GM12878 (cell line): ENCODE measurements around the gene FADS1. TPM values are rescaled to one million over a fixed set of nuclear protein-coding genes. Genes with fewer than 3 reads are reported as not detected.

Source experiments
- ATAC-seq: fragments of 200-7000 bp; cut with Tn5 transposase; 3 replicates; pipeline ENCODE4 v1.9.1; 2020; ENCODE audit warnings: mild to moderate bottlenecking, moderate library complexity
- BruUV-seq: library from RNA; stranded (reverse); fragments of 400-500 nt; replicated peaks from 2 replicates; lab custom pipeline; 2021; lab: Mats Ljungman, UMichigan
- CTCF ChIA-PET: fragments of 300-600 bp; sonication (Branson Sonifier 250); formaldehyde crosslinking; extraction: SDS; loops from one replicate; lab custom pipeline; 2021; ENCODE audit warnings: inconsistent platforms; lab: Yijun Ruan, JAX
- POLR2A ChIA-PET: fragments of 350-600 bp; formaldehyde crosslinking; extraction: SDS; loops from one replicate; lab custom pipeline; 2021; ENCODE audit warnings: inconsistent platforms; lab: Charles Lee
- RAD21 ChIA-PET: fragments of 300-600 bp; sonication (Branson Sonifier 250); formaldehyde crosslinking; loops from one replicate; lab custom pipeline; 2023; ENCODE audit warnings: antibody characterized with exemption; ENCODE audit not compliant: unreplicated experiment; lab: Charles Lee
- SMC1A ChIA-PET: fragments of 300-600 bp; sonication (Branson Sonifier 250); formaldehyde crosslinking; loops from one replicate; lab custom pipeline; 2023; ENCODE audit not compliant: unreplicated experiment, uncharacterized antibody; lab: Charles Lee
- DNase-seq: peaks from one replicate; pipeline ENCODE4 v3.0.0-alpha.2; 2011; ENCODE audit warnings: low read depth, low spot score
- FAIRE-seq: peaks from 3 replicates; lab custom pipeline; 2011; peaks lifted over from hg19 to GRCh38; lab: Jason Lieb, UNC
- H2AFZ ChIP-seq: 2 replicates; pipeline ENCODE4 v1.6.0; 2011; ENCODE audit warnings: low read depth, low read length, control low read depth; ENCODE audit not compliant: control insufficient read depth
- H3K27ac ChIP-seq: 2 replicates; pipeline ENCODE4 v1.5.1; 2011; ENCODE audit warnings: control low read depth; ENCODE audit not compliant: control insufficient read depth, insufficient read depth
- H3K27me3 ChIP-seq, 2 experiments: replicated peaks in 1 of 2; 2 replicates each; pipeline versions ENCODE4 v1.6.0 to v1.6.1; 2011; ENCODE audit warnings: low read length in 1 of 2; ENCODE audit not compliant: control insufficient read depth in 2 of 2, insufficient read depth in 2 of 2
- H3K36me3 ChIP-seq, 2 experiments: 2 replicates each; pipeline ENCODE4 v1.5.1; 2011; ENCODE audit warnings: low read length in 1 of 2; ENCODE audit not compliant: control insufficient read depth in 2 of 2, insufficient read depth in 2 of 2
- H3K4me1 ChIP-seq: 2 replicates; pipeline ENCODE4 v1.6.1; 2011; ENCODE audit warnings: mild to moderate bottlenecking, low read length, moderate library complexity, mixed read lengths; ENCODE audit not compliant: control insufficient read depth, insufficient read depth
- H3K4me2 ChIP-seq: 2 replicates; pipeline ENCODE4 v1.6.0; 2011; ENCODE audit warnings: control low read depth; ENCODE audit not compliant: control insufficient read depth, insufficient read depth
- H3K4me3 ChIP-seq: fragments of 200-600 bp; sonication (generic); 2 replicates; pipeline ENCODE4 v1.5.1; 2016
- H3K79me2 ChIP-seq: 2 replicates; pipeline ENCODE4 v1.6.0; 2011; ENCODE audit warnings: low read length; ENCODE audit not compliant: control insufficient read depth, insufficient read depth
- H3K9ac ChIP-seq: 2 replicates; pipeline ENCODE4 v1.8.0; 2011; ENCODE audit warnings: low read length, control low read depth, mixed read lengths; ENCODE audit not compliant: control insufficient read depth, insufficient read depth
- H3K9me3 ChIP-seq: replicated peaks from 3 replicates; pipeline ENCODE4 v1.5.1; 2011; ENCODE audit warnings: mild to moderate bottlenecking, low read length; ENCODE audit not compliant: control insufficient read depth, insufficient read depth
- H4K20me1 ChIP-seq: 2 replicates; pipeline ENCODE4 v1.6.0; 2011; ENCODE audit not compliant: control insufficient read depth, insufficient read depth
- BCL3 ChIP-seq: IDR thresholded peaks from 2 replicates; pipeline ENCODE4 v1.6.1; 2011; ENCODE audit warnings: borderline replicate concordance, low read depth, mild to moderate bottlenecking, moderate library complexity, low read length; ENCODE audit not compliant: insufficient read depth, poor library complexity, severe bottlenecking
- CREB1 ChIP-seq: IDR thresholded peaks from 2 replicates; pipeline ENCODE4 v1.6.1; 2012; ENCODE audit warnings: low read depth, mild to moderate bottlenecking, inconsistent platforms
- E4F1 ChIP-seq: fragments of 450-650 bp; IDR thresholded peaks from 2 replicates; pipeline ENCODE4 v1.6.1; 2018; ENCODE audit warnings: borderline replicate concordance, mild to moderate bottlenecking; ENCODE audit not compliant: partially characterized antibody
- HDAC2 ChIP-seq: fragments of 200-600 bp; sonication (generic); IDR thresholded peaks from 2 replicates; pipeline ENCODE4 v1.6.1; 2017
- NR2C2 ChIP-seq: IDR thresholded peaks from 2 replicates; pipeline ENCODE4 v1.6.1; 2011; ENCODE audit warnings: borderline replicate concordance, low read depth; ENCODE audit not compliant: control insufficient read depth, insufficient read length
- RB1 ChIP-seq: fragments of 450-650 bp; formaldehyde crosslinking; IDR thresholded peaks from 2 replicates; pipeline ENCODE4 v1.6.1; 2017; ENCODE audit warnings: mild to moderate bottlenecking, borderline replicate concordance
- SUZ12 ChIP-seq: fragments of 200-600 bp; sonication (generic); IDR thresholded peaks from one replicate; pipeline ENCODE4 v1.6.1; 2018; ENCODE audit warnings: antibody characterized with exemption, mild to moderate bottlenecking; ENCODE audit not compliant: unreplicated experiment
- TAF1 ChIP-seq: IDR thresholded peaks from 2 replicates; pipeline ENCODE4 v1.6.1; 2011; ENCODE audit warnings: mild to moderate bottlenecking, low read depth, low read length, borderline replicate concordance
- YBX1 ChIP-seq: fragments of 450-650 bp; IDR thresholded peaks from 2 replicates; pipeline ENCODE4 v1.6.1; 2016; ENCODE audit warnings: antibody characterized with exemption
- ZBTB33 ChIP-seq: fragments of 450-650 bp; IDR thresholded peaks from 2 replicates; pipeline ENCODE4 v1.6.1; 2017; ENCODE audit warnings: mild to moderate bottlenecking
- ZBTB4 ChIP-seq: fragments of 450-650 bp; formaldehyde crosslinking; IDR thresholded peaks from 2 replicates; pipeline ENCODE4 v1.4.0; 2022; ENCODE audit warnings: mild to moderate bottlenecking, moderate library complexity
- WGBS: methylation state at CpG from one replicate; pipeline ENCODE4 v1.1.6; 2016; ENCODE audit warnings: low lambda C conversion rate; ENCODE audit not compliant: insufficient replicate concordance, insufficient coverage; ENCODE audit errors: missing lambda C conversion rate; 5-methylcytosine and 5-hydroxymethylcytosine counted together
- in situ Hi-C: fragments of 300-500 bp; cut with MboI; formaldehyde crosslinking; loops from 9 replicates; pipeline ENCODE4 v1.14.3; 2018; ENCODE audit warnings: mixed read lengths
- intact Hi-C: fragments of 100-400 bp; cut with micrococcal nuclease; formaldehyde crosslinking; loops from one replicate; pipeline ENCODE4 v1.14.2; 2022; ENCODE audit not compliant: unreplicated experiment
- polyA plus RNA-seq, 11 experiments: library from polyadenylated mRNA; depleted of rRNA in 4 of 11; unstranded in 6 of 11; stranded (reverse) in 5 of 11; fragments of >200 nt; fragmentation: Nextera tagmentation in 4 of 11; fragmentation: Illumina TruSeq in 1 of 11; extraction: Ambion mirVana in 4 of 11; extraction: Trizol in 1 of 11; gene quantifications; 1 replicate in 1 of 11; 2 replicates in 10 of 11; pipeline versions ENCODE4 v1.2.1 to v1.2.3, GENCODE V29; 2011 to 2016; ENCODE audit warnings: inconsistent platforms in 2 of 11, missing spikeins in 2 of 11, low read depth in 1 of 11
- total RNA-seq, 4 experiments: library from RNA; depleted of rRNA in 3 of 4; stranded (reverse); fragments of >200 nt in 3 of 4; fragmentation: Illumina TruSeq in 1 of 4; extraction: Trizol in 1 of 4; gene quantifications; 2 replicates each; pipeline versions ENCODE4 v1.2.1 to v1.2.3, GENCODE V29; 2013 to 2021

The FADS1 gene
- total and polyA plus RNA-seq, 10 of the 15 experiments (the other 5 are each of a cell fraction or from before 2014, with no cell fraction given), result 8.8 to 73.9 (median 39.0) TPM

GRCh38 chr11:61762223-61762615, 54.6 kb downstream of the FADS1 start (continued):
- TF ChIP-seq BCL3, result no peak

- H3K36me3 ChIP-seq, result no peaks in the 10 kb centered on the region
- ATAC-seq (no peak), FAIRE-seq (no peak), DNase-seq (no peak)
- H3K4me3 ChIP-seq, result no peak overlapping the region
- intact Hi-C loops, result no loop called here
- H3K27me3 ChIP-seq, result no peaks in the 10 kb centered on the region
- no peak overlapping the region for H2AFZ ChIP-seq
- no peaks in the 10 kb centered on the region for H3K9me3 ChIP-seq
- BruUV-seq, result no TSS peak
- H3K4me2 ChIP-seq, result no peak overlapping the region
- no peaks in the 10 kb centered on the region for H4K20me1 ChIP-seq
- WGBS, result 43% methylated on average over 11 of the region's 11 CpGs
- H3K4me1 ChIP-seq, result peaks cover 7% of the 10 kb centered on the region
- ChIA-PET RAD21 (interaction anchor here (1.0 kb wide), 1 partner anchor 36 kb away, joined by 3 read pairs; no protein-coding TSS in a partner anchor), SMC1A (interaction anchor here (2.0 kb wide), 1 partner anchor 12 kb away, joined by 4 read pairs; no protein-coding TSS in a partner anchor), CTCF (interaction anchor here (1.1 kb wide), 1 partner anchor 14 kb away, joined by 4 read pairs; no protein-coding TSS in a partner anchor), POLR2A (no interaction called here)
- in situ Hi-C loops, result no loop called here
- H3K27ac ChIP-seq, result no peak overlapping the region
- no peak overlapping the region for H3K9ac ChIP-seq
- H3K79me2 ChIP-seq, result no peaks in the 10 kb centered on the region
- TF ChIP-seq TAF1 (no peak), RB1 (no peak), NR2C2 (no peak), SUZ12 (no peak), ZBTB33 (no peak), E4F1 (no peak), YBX1 (no peak), HDAC2 (no peak), ZBTB4 (CRISPR knock-in tag) (no peak), CREB1 (no peak)
These were observed 55.2 kb downstream of the FADS1 start for GRCh38 chr11:61761440-61762222.
